GM23338 (cell line): ENCODE results near the gene TPGS1.

Source experiments
- CTCF ChIP-seq, 2 experiments: fragments of 200-600 bp in 1 of 2; sonication (generic) in 1 of 2; conservative IDR thresholded peaks; 2 replicates each; pipeline versions ENCODE4 v1.5.1 to v1.6.1; 2016 to 2017; ENCODE audit warnings: antibody characterized with exemption in 2 of 2, low read depth in 2 of 2, mild to moderate bottlenecking in 2 of 2, moderate library complexity in 1 of 2
- EZH2 ChIP-seq: fragments of 200-600 bp; sonication (generic); IDR thresholded peaks from one replicate; pipeline ENCODE4 v1.8.0; 2017; ENCODE audit warnings: antibody characterized with exemption, mild to moderate bottlenecking, low read depth; ENCODE audit not compliant: unreplicated experiment
- JUNB ChIP-seq: IDR thresholded peaks from one replicate; pipeline ENCODE4 v1.6.1; 2016; ENCODE audit warnings: antibody characterized with exemption; ENCODE audit not compliant: unreplicated experiment
- POLR2AphosphoS5 ChIP-seq: IDR thresholded peaks from 2 replicates; pipeline ENCODE4 v1.6.1; 2016; ENCODE audit warnings: antibody characterized with exemption, low read depth

GRCh38 chr19:536031-536880 is 29.0 kb downstream of the TPGS1 start:
- TF ChIP-seq CTCF (conservative IDR thresholded peaks at IDR 0.05; ENCODE audit: low read depth in 2 of 2) (no peak), JUNB (no peak), POLR2AphosphoS5 (no peak), EZH2 (no peak)
